HG03521 (cell line): ENCODE data around the gene RBP5.

ENCODE experiments used
- ATAC-seq: cut with Tn5 transposase; IDR thresholded peaks from one replicate; pipeline ENCODE4 v1.9.1; 2021; ENCODE audit warnings: mild to moderate bottlenecking, moderate library complexity; ENCODE audit not compliant: unreplicated experiment

RBP5 gene

GRCh38 chr12:7128681-7129286 lies at the start of gene RBP5:
TSS of gene RBP5 (minus strand) at chr12:7128889. CDS start at chr12:7128775, 114 bp downstream.
- no peak for ATAC-seq

GRCh38 chr12:7178481-7178880 lies 49.8 kb upstream of the RBP5 start:
- ATAC-seq, result no peak

GRCh38 chr12:7176595-7176994 lies 47.9 kb upstream of the RBP5 start:
- no peak for ATAC-seq

GRCh38 chr12:7175493-7175892 lies 46.8 kb upstream of the RBP5 start:
- ATAC-seq, result no peak

DNA sequence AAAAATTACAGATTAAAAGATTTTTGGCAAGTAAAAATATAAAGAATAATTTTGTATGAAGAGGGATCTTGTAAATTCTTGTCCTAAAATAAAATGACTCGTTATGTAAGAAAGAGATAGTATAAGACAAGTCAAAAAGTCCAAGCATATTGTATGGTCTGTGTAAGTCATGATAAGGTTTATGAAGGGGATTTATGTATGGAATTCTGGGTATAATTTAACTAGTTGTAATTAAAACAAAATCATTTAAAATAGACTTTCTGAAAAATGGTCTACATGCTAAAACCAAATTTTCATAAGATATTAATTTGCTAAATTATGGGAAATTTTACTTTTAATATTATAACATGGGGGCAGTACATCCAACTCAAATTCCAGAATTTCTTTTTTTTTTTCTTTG lies 43.2 kb upstream of the RBP5 start:
- no peak for ATAC-seq

DNA sequence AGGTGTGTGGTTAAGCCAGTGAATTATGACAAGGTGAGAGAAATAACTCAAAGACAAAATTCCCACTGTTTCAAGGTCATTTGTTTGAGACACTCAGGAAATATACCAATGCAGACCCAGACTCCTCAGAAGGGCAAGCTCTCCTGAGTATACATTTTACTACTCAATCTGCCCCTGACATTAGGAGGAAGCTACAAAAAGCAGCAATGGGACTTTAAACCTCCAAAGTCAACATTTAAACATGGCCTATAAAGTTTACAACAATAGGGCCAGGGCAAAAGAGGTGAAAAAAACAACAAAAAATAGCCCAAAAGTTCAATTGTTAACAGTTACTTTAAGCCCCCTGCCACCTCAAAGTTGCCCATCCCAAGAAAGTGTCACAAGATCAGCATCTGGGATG lies 41.3 kb upstream of the RBP5 start:
- no peak for ATAC-seq

DNA sequence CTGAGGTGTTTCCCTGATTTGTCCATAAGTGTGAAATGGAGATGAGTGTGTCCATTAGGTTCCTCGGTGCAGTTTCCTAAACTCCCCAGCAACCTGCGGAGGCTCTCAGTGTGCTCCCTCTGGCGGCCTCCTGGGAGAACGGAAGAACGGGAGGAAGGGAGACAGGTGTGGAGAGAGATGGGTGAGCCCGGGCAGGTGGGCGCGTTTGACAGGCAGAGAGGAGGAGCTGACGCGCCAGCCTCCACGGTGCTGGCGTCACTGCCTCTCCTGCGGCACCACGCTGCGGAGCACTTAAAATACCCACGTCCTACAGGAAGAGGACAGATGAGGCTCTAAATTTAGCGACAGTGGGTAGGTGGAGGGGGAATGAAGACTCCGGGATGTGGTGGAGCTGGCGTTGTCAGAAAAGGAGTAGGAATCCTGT lies 34.0 kb upstream of the RBP5 start:
- ATAC-seq, result no peak

GRCh38 chr12:7161811-7162210 lies 33.1 kb upstream of the RBP5 start:
- ATAC-seq, result no peak

GRCh38 chr12:7161327-7161726 lies 32.6 kb upstream of the RBP5 start:
- no peak for ATAC-seq

DNA sequence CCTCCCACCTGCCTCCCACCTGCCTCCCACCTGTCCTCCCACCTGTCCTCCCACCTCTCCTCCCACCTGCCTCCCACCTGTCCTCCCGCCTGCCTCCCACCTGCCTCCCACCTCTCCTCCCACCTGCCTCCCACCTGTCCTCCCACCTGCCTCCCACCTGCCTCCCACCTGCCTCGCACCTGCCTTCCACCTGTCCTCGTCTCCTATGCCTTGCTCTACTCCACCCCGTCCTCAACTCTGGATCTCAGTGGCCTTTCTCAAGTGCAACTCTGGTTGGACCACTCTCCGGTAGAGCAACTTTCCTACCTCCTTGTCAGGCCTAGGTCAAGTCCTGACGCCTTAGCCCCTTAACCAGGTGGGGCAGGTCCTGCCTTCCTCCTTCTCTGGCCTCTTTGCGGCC lies 31.5 kb upstream of the RBP5 start:
- ATAC-seq, result no peak

- ATAC-seq, result no peak
Measured at GRCh38 chr12:7158781-7159609, 30.3 kb upstream of the RBP5 start.

- no peak for ATAC-seq
Measured at GRCh38 chr12:7157391-7157790, 28.7 kb upstream of the RBP5 start.

- ATAC-seq, result no peak
Measured at GRCh38 chr12:7156259-7157197, 27.8 kb upstream of the RBP5 start.

- no peak for ATAC-seq
Measured at GRCh38 chr12:7155471-7156034, 26.9 kb upstream of the RBP5 start.

DNA sequence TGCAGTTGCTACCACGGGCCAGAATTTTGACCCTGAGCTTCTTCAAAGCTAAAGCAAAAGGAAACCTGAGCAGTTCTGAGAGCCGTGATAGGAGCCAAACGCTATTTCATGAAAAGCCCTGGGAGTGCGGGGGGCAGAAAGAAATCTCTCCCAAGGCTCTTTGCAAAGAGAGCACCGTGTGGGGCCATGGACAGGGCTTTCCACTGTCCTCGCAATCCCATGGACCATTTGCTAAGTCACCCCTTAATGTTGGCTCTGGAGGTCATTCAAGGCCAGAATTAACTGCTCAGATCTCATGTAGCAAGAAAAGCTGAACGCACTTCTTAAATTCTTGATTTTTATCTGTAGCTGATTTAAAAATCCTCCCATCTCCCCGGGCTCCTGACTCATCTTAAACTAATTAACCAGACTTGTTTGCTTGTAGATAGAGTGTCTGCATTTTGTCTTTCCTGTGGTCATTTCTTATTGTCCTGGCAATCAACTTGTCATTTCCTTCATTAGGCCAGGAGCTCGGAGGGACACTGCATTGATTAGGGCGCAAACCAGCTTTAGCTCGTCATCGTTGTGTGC lies 26.3 kb upstream of the RBP5 start:
- no peak for ATAC-seq

- ATAC-seq, result no peak
Measured at GRCh38 chr12:7154042-7154441, 25.4 kb upstream of the RBP5 start.

GRCh38 chr12:7152818-7153217 lies 24.1 kb upstream of the RBP5 start:
- no peak for ATAC-seq

- no peak for ATAC-seq
Measured at GRCh38 chr12:7151532-7151931, 22.8 kb upstream of the RBP5 start.

DNA sequence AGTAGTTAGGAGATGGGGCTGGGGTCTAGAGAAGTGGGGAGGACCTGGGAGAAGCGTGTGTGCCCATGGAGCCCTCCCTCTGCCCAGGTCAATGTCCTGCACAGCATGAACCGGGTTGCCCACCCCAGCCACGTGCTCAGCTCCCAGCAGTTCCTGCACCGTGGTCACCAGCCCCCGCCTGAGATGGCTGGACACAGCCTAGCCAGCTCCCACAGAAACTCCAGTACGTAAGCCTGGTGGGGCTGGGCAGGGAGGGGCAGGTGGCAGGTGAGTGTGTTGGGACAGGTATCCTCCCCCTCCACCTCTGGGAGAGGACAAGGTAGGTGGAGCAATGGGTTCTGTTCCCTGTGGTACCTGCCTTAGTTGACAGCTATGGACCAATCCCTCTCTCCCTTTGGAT lies 22.2 kb upstream of the RBP5 start:
- ATAC-seq, result no peak

DNA sequence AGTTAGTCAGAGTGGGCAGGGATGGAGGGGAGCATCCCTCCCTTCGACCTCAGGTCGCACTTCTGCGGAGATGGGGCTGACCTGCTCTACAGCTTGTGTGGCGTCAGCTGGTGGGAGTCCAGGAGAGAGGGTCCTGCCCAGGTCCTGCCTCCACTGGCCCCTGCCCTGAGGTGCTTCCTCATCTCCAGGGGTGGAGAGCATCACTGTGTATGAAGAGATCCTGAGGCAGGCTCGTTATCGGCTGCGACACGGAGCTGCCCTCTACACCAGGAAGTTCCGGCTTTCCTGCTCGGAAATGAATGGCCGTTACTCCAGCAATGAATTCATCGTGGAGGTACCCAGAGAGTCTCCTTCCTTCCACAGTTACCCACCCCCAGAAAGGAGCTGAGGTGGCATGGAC lies 21.7 kb upstream of the RBP5 start:
- ATAC-seq, result no peak

- ATAC-seq, result no peak
Measured at GRCh38 chr12:7146906-7147305, 18.2 kb upstream of the RBP5 start.
